Mononuclear cell (primary cell): Measurements from ENCODE around the gene ST6GALNAC6. TPM values are rescaled to one million over a fixed set of nuclear protein-coding genes. Genes with fewer than 3 reads are reported as not detected.

Source experiments
- H3K27me3 ChIP-seq: 2 replicates; pipeline ENCODE4 v1.6.0; 2011; ENCODE audit warnings: low read length, control low read depth; ENCODE audit not compliant: insufficient read depth
- H3K4me1 ChIP-seq: 2 replicates; pipeline ENCODE4 v1.5.1; 2011; ENCODE audit warnings: mild to moderate bottlenecking, low read length, control low read depth; ENCODE audit not compliant: insufficient read depth
- H3K4me3 ChIP-seq: 2 replicates; pipeline ENCODE4 v1.5.1; 2011; ENCODE audit warnings: mild to moderate bottlenecking, low read length, moderate library complexity
- H3K9me3 ChIP-seq: 2 replicates; pipeline ENCODE4 v1.5.1; 2011; ENCODE audit warnings: low read depth, mild to moderate bottlenecking, control low read depth, low read length
- total RNA-seq: library from RNA; depleted of rRNA; stranded (reverse); fragments of >200 nt; gene quantifications from one replicate; pipeline ENCODE4 v1.2.3, GENCODE V29; 2012

ST6GALNAC6 gene, protein sequence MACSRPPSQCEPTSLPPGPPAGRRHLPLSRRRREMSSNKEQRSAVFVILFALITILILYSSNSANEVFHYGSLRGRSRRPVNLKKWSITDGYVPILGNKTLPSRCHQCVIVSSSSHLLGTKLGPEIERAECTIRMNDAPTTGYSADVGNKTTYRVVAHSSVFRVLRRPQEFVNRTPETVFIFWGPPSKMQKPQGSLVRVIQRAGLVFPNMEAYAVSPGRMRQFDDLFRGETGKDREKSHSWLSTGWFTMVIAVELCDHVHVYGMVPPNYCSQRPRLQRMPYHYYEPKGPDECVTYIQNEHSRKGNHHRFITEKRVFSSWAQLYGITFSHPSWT
- total RNA-seq = 35.8 TPM

DNA sequence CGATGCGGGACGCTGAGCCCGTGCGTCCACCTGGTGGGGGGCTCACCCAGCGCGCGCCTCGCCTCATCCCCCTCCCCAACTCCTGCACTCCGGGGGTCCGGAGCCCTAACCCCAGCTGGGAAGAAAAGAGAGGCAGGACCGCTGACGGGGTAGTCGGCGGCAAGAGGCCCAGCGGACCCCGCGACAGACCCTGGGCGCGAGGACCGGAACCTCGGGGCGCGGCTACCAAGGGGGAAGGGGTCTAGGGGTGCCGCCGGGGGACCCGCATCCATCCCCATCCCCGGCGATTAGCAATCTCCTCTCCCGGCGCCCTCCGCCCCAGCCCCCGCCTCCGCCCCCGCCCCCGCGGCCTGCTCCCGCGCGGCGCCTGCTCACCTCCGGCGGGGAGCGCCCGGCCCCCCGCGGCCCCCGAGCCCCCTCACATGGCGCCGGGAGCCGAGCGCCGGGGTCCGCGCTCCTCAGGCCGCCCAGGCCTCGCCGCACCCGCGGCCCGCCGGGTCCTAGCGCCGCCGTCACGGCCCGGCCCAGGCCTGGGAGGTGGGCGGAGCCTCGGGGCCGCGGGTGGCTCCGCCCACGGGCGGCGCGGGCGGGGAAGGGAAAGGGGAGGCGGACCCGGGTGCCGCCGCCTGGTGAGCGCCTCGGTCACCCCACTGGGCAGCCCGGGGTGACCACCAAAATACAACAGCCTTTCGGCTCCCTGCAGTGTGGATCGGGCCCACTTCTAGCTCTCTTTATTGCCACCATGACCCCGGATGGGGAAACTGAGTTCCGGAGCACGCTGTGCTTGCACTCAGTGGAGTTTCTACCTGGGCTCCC, at the start of gene ST6GALNAC6:
TSS of gene ST6GALNAC6 (minus strand) at position 476 of the 816 bp plus-strand sequence. CDS start 1,622 bp downstream, outside the sequence.
- peaks cover 48% of the 10 kb centered on the region for H3K4me1 ChIP-seq

DNA sequence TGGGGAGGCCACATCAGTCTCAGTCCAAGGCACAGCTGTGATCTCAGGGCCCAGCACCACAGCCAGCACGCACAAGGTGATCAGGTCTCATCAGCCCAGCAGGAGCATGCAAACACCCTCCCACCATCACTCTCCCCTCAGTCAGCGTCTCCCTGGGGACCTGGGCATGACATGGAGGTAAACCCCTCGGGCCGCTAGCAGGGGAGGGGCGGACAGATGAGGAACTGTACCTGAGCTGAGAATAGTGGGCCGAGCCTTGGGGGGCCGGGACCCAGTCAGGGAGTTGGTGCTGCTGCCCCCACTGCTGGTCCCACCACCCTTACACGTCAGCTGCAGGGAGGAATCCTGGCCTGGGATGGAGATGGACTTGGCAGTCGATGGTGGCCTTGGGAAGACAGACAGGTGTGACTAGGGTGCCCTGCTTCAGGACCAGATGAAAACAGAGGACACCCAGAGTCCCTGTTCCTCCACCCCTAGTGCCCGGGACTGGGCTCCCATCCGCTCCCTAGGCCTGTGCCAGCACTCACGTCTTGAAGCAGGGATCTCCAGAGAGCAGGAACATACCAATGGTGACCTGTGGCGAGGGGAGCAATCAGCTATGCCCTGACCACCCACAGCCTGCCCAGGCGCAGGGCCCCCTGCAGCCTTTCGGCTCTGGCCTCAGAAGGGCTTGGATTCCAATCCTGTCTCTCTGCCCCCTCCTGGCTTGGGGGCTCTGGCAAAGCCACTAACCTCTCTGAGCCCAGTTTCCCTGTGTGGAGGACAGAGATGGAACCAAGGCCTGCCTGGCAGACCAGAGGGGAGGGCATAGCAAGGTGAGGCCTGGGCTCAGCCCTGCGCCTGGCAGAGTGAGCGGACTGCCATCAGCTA, 48.7 kb upstream of the ST6GALNAC6 start:
- H3K27me3 ChIP-seq = no peaks in the 10 kb centered on the region
- H3K9me3 ChIP-seq = no peaks in the 10 kb centered on the region
- H3K4me1 ChIP-seq = peaks cover 19% of the 10 kb centered on the region
- H3K4me3 ChIP-seq = no peak overlapping the region

More for the DNA sequence above, at the start of gene ST6GALNAC6:
- peak within 1 kb of the TSS; percentile 52 for H3K4me3 ChIP-seq
- no peaks in the 10 kb centered on the region for H3K9me3 ChIP-seq
- no peaks in the 10 kb centered on the region for H3K27me3 ChIP-seq

DNA sequence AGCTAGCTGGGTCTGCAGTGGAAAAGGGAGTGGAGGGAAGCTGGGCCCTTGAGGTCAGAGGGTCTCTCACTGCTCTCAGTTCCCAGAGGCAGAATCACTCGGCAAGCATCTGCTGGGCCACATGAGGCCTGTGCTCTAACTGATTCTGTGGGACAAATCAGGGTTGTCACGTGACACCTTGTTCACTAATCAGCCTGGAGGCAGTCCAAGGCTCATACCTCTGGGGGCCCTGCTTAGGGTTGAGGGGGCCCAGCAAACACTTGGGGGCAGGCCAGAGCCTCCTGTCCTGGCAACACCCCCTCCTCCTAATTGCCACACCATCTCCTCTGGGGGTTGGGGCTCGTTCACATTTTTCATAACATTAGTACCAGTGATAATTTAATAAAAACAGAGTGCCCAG, 47.3 kb upstream of the ST6GALNAC6 start:
- Histone ChIP-seq H3K4me1 (peaks cover 21% of the 10 kb centered on the region), H3K4me3 (no peak overlapping the region), H3K9me3 (no peaks in the 10 kb centered on the region), H3K27me3 (no peaks in the 10 kb centered on the region)

DNA sequence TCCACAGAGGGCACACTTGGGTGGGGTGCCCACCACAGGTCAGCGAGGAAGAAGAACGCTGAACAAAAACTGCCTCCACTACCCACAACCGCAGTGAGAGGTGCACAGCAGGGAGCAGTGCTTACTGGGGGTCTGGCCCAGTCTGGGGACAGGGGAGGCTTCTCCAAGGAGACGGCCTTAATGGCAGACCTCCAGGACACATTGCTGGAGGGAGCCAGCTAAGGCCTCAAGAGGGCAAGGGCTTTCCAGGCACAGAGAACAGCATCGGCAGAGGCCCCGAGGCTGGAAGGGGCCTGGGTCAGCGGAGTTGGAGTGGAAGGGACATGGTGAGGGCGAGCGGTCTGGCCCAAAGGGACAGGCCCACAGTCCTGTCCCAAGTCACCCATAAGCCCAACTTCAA, 46.5 kb upstream of the ST6GALNAC6 start:
- Histone ChIP-seq H3K9me3 (no peaks in the 10 kb centered on the region), H3K4me3 (no peak overlapping the region), H3K27me3 (no peaks in the 10 kb centered on the region), H3K4me1 (peaks cover 21% of the 10 kb centered on the region)

DNA sequence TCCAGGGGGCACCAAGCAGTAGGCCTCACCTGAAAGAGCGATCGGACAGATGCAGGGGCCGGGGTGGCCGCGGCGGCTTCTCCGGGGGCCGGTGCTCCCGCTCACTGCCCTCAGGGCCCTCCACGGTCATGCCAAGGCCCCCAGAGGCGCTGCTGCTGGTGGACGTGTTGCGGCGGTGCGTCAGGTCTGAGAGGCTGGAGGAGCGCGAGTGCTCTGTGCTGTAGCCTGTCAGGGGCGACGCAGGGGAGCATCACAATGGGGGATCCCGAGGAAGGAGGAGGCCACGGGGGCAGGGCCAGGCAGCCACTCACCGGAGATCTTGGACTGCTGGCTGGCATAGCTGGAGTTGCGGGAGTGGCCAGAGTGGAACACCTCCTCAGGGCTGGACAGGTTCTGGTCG, 45.9 kb upstream of the ST6GALNAC6 start:
- H3K4me1 ChIP-seq = peaks cover 21% of the 10 kb centered on the region
- H3K9me3 ChIP-seq = no peaks in the 10 kb centered on the region
- H3K27me3 ChIP-seq = no peaks in the 10 kb centered on the region
- H3K4me3 ChIP-seq = no peak overlapping the region

DNA sequence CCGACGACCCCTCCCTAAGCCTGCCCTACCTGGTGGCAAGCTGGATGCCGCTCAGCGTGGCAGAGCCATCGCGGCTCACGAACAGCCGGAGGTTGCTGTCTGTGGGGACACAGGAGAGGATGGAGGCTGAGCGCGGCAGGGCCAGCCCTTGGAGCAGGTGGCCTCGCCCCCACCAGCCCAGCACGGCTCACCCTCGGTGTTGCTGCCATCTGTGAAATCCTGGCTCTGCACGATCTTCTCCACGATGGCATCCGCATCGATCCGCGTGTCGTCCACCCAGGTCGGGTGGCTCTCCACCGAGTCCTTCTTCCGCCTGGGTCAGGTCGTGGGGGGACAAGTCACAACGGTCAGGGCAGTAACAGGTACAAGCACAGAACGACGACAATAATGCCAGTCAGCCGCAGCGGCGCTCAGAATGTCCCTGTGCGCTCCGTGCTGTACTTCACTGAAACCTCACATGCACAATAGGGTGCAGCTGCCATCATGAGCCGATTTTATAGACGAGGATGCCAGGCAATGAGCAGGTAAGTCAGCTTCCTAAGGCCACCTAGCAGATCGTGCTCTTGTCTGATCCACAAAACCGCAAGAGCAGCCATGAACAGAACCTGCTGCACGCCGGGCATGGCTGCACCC, 45.3 kb upstream of the ST6GALNAC6 start:
- H3K4me1 ChIP-seq = peaks cover 18% of the 10 kb centered on the region
- H3K4me3 ChIP-seq = no peak overlapping the region
- no peaks in the 10 kb centered on the region for H3K27me3 ChIP-seq
- H3K9me3 ChIP-seq = no peaks in the 10 kb centered on the region

DNA sequence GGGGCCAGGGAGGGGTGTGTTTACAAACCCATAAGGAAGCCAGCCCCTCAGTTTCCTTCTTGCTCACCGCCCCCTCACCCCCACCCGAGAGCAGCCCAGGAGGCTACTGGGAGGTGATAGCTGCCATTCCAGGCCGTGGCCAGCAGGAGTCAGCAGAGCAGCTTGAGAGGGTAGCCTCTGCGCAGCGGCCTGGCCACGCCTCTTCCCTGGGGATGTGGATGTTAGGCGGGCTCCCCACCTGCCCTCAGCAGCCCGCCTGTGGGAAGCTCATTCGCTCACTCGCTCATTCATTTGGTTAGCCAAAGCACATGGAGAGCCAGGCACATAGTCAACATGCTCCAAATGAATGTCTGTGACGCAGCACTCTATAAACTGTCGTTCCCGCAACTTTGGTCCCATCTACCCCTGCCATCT, 44.3 kb upstream of the ST6GALNAC6 start:
- Histone ChIP-seq H3K9me3 (no peaks in the 10 kb centered on the region), H3K4me1 (peaks cover 13% of the 10 kb centered on the region), H3K4me3 (no peak overlapping the region), H3K27me3 (no peaks in the 10 kb centered on the region)

DNA sequence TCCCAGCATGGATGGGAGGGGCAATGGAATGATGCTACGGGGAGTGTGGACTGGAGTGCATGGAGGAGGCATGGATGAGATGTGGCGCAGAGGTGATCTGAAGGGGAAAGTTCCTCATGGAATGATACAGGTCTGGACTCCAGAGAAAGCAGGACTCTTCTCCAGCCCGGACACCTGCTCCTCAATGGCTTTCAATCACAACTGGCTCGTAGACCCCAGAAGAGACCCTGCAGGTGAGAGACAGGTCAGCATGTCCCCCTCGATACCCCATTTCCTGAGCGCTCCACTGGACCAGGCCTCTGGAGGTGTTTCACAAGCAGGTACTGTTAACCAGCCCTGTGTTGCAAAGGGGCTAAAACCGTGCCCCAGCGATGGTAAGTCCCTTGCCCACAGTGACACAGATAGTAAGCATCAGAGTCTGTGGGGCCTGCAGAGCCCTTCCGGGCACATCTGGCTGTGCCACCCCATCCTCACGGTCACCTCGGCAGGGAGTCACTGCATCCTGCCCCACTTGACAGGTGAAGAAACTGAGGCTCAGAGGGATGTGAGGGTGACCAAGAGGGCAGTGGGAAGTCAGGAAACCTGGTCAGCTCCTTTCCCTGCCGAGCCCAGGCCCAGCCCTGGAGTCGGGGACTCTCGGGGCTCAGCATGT, 43.7 kb upstream of the ST6GALNAC6 start:
- H3K4me1 ChIP-seq = peaks cover 15% of the 10 kb centered on the region

DNA sequence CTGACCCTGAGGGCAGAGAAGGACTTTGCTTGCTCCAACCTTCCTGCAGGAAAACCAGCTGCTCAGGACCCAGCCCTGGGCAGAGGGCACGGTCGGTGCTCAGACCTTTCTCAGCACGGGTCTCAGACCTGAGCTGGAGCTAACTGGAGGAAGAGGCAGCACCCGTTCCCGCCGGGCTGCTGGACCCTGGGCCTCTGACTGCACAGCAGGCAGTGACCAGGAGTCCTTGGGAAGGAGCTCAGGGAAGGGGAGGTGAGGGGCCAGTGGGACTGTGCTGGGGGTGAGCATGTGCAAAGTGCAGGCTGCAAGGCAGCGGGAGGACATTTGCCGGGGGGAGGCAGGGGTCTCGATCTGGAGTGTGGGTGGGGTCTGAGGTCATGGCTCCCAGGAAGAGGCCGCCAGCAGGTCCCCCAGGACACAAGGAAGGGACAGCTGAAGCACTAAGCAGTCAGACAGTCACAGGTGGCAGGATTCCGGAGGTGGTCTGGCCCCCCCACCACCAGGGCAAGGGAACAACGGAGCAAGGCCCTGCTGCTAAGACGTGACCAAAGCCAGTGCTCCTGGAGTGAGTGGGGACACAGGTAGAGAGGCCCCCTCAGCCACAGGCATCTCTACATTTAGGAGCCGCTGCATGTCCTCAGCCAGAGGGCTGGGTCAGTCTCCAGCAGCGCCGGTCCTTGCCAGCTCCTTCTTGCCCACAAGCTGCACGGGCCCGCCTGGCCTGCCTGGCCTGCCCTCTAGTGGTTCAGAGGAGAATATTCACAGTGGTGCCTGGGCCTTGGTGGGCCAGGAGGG, 43.0 kb upstream of the ST6GALNAC6 start:
- Histone ChIP-seq H3K27me3 (no peaks in the 10 kb centered on the region), H3K4me1 (peaks cover 19% of the 10 kb centered on the region), H3K4me3 (no peak overlapping the region), H3K9me3 (no peaks in the 10 kb centered on the region)

More for the DNA sequence above, 43.7 kb upstream of the ST6GALNAC6 start:
- no peaks in the 10 kb centered on the region for H3K9me3 ChIP-seq
- H3K27me3 ChIP-seq = no peaks in the 10 kb centered on the region
- no peak overlapping the region for H3K4me3 ChIP-seq

DNA sequence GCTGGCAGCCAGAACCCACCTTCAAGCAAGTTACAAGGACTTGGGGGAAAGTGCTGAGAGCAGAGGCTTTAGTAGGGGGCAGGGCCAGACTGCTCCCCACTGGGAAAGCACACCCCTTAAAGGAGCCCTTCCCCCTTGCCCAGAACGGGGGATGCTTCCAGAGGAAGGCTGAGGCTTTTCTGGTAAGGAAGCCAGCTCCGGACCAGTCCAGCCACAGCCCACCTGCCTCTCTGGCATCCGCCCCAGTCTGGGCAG, 42.5 kb upstream of the ST6GALNAC6 start:
- Histone ChIP-seq H3K27me3 (no peaks in the 10 kb centered on the region), H3K4me1 (peaks cover 24% of the 10 kb centered on the region), H3K4me3 (no peak overlapping the region), H3K9me3 (no peaks in the 10 kb centered on the region)

DNA sequence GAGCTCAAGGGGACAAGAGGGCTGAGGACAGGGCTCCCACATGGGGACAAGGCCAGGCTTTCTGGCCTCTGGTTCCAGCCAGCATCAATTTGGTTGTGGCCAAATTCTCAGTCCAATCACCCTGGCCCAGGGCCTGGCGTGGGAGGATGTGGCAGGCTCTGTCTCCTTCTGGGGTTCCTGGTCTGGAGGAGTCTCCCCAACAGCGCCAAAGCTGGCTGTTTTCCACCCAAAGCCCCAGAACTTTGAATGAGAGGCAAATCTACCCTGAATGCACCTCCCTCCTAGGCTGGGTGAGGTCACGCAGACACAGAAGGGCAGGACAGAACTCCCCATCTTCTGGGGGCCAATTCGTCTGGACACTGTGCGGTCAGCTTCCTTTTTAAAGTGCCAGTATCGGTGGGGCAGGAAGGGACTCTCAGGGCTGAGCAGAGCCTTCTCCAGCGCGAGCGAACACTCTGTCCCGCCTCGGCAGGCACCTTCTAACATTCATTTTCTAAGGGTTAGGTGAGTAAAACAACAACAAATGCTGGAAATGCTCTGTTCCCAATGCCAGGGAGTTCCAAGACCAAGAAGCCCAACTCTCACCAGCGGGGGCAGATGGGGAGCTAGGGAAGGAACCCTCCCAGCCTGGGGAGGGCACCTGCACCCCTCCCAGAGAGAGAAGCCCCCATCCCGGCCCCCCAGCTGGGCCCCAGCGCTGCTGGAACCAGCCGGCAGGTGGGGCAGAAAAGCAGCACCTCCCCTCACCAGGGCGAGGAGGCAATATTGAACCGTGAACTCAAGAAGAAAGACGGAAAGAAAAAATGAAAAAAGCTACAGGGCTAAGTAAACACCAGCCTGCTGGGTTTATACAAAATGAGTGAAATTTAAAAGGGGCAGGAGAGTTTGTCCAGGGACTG, 41.9 kb upstream of the ST6GALNAC6 start:
- no peaks in the 10 kb centered on the region for H3K9me3 ChIP-seq
- H3K27me3 ChIP-seq = no peaks in the 10 kb centered on the region
- peaks cover 30% of the 10 kb centered on the region for H3K4me1 ChIP-seq
- no peak overlapping the region for H3K4me3 ChIP-seq

DNA sequence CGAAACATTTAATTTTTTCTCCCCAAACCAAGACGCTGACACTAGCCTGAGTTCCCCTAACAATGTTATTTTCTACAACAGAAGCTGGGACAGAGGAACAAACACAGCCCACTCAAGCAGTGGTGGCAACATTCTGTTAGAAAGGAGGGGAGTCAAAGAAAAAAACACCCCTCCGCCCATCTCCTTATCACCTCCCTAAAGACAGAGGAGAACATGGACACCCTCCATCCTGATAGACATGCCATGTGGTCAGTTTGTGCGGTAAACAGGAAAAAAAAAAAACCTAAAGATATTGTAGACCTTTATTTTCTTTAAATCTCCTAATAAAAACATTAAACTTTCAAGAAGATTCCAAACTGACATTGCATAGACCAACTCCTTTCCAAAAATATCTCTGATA, 41.2 kb upstream of the ST6GALNAC6 start:
- peaks cover 37% of the 10 kb centered on the region for H3K4me1 ChIP-seq
- H3K4me3 ChIP-seq = no peak overlapping the region
- no peaks in the 10 kb centered on the region for H3K27me3 ChIP-seq
- no peaks in the 10 kb centered on the region for H3K9me3 ChIP-seq

DNA sequence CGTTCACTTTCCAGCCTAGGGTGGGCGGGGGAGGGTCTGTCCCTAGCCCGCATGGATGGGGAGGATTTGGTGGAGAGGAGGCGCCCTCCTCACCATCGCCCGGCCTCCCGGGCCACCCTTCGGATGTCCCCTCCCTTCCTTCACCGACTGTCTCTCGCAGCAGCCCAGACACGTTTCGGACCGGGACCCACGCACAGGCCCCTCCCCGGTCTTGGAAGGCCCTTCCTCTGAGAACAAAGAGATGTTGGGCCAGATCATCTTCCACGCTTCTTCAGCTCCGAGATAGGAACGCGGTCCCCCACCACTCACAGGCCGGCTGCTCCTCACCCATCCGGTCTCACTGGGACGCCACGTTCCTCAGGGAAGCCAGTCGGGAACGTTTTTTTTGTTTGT, 38.9 kb upstream of the ST6GALNAC6 start:
- no peak overlapping the region for H3K4me3 ChIP-seq
- H3K9me3 ChIP-seq = no peaks in the 10 kb centered on the region
- peaks cover 33% of the 10 kb centered on the region for H3K4me1 ChIP-seq
- H3K27me3 ChIP-seq = no peaks in the 10 kb centered on the region
